Measurements from ENCODE around the gene CATSPERB.

The CATSPERB gene

GRCh38 chr14:91732439-91732838, 553 bp upstream of the CATSPERB start:
- ATAC-seq (ENCODE audit: insufficient read depth, low read depth) (no peak), DNase-seq (no peak)
- Histone ChIP-seq H3K9ac (ENCODE audit: low read depth, low read length) (no peak overlapping the region), H3K27me3 (ENCODE audit: insufficient read depth, low read length, poor library complexity) (no peaks in the 10 kb centered on the region), H3K36me3 (ENCODE audit: insufficient read depth, low read length) (no peaks in the 10 kb centered on the region), H3K4me1 (ENCODE audit: insufficient read depth, low read length) (peaks cover 8% of the 10 kb centered on the region; the same call in 1 of the 2 replicates), H3K9me3 (ENCODE audit: insufficient read depth, low read length, severe bottlenecking) (no peaks in the 10 kb centered on the region), H4K20me1 (ENCODE audit: insufficient read depth, low read length) (no peaks in the 10 kb centered on the region), H3K79me2 (ENCODE audit: insufficient read depth, low read length) (no peaks in the 10 kb centered on the region), H2AFZ (ENCODE audit: low read depth, low read length) (no peak overlapping the region), H3K4me3 (ENCODE audit: low read depth in 1 of 2, low read length in 2 of 2) (no peak overlapping the region), H3K4me2 (ENCODE audit: insufficient read depth, low read length) (no peak overlapping the region), H3K27ac (ENCODE audit: low read length) (no peak overlapping the region)
- TF ChIP-seq CTCF (IDR thresholded peaks at IDR 0.05; ENCODE audit: borderline replicate concordance, extremely low read depth, low read length, poor library complexity, severe bottlenecking) (no peak), EZH2 (IDR thresholded peaks at IDR 0.05; ENCODE audit: borderline replicate concordance, low read depth, low read length, severe bottlenecking) (no peak)

- no peak overlapping the region for H2AFZ ChIP-seq (ENCODE audit: low read depth, low read length)
- H3K27ac ChIP-seq (ENCODE audit: low read length), result no peak overlapping the region
- H3K4me2 ChIP-seq (ENCODE audit: insufficient read depth, low read length), result no peak overlapping the region
- no peaks in the 10 kb centered on the region for H4K20me1 ChIP-seq (ENCODE audit: insufficient read depth, low read length)
- no peak for TF ChIP-seq EZH2 (IDR thresholded peaks at IDR 0.05; ENCODE audit: borderline replicate concordance, low read depth, low read length, severe bottlenecking)
- no peak for TF ChIP-seq CTCF (IDR thresholded peaks at IDR 0.05; ENCODE audit: borderline replicate concordance, extremely low read depth, low read length, poor library complexity, severe bottlenecking)
- no peak overlapping the region for H3K9ac ChIP-seq (ENCODE audit: low read depth, low read length)
- ATAC-seq (ENCODE audit: insufficient read depth, low read depth) (no peak), DNase-seq (no peak)
- no peaks in the 10 kb centered on the region for H3K27me3 ChIP-seq (ENCODE audit: insufficient read depth, low read length, poor library complexity)
- no peaks in the 10 kb centered on the region for H3K36me3 ChIP-seq (ENCODE audit: insufficient read depth, low read length)
- H3K4me1 ChIP-seq (ENCODE audit: insufficient read depth, low read length), result peaks cover 8% of the 10 kb centered on the region; the same call in 1 of the 2 replicates
- H3K4me3 ChIP-seq (ENCODE audit: low read depth in 1 of 2, low read length in 2 of 2), result no peak overlapping the region
- no peaks in the 10 kb centered on the region for H3K9me3 ChIP-seq (ENCODE audit: insufficient read depth, low read length, severe bottlenecking)
- no peaks in the 10 kb centered on the region for H3K79me2 ChIP-seq (ENCODE audit: insufficient read depth, low read length)
Measured at GRCh38 chr14:91731018-91731417, 868 bp downstream of the CATSPERB start.

- DNase-seq, result no peak
- Histone ChIP-seq H3K9me3 (ENCODE audit: insufficient read depth, low read length, severe bottlenecking) (no peaks in the 10 kb centered on the region), H3K79me2 (ENCODE audit: insufficient read depth, low read length) (no peaks in the 10 kb centered on the region), H3K9ac (ENCODE audit: low read depth, low read length) (no peak overlapping the region), H3K27me3 (ENCODE audit: insufficient read depth, low read length, poor library complexity) (no peaks in the 10 kb centered on the region), H3K4me2 (ENCODE audit: insufficient read depth, low read length) (no peak overlapping the region), H3K4me1 (ENCODE audit: insufficient read depth, low read length) (peaks cover 8% of the 10 kb centered on the region; the same call in 1 of the 2 replicates), H3K27ac (ENCODE audit: low read length) (no peak overlapping the region), H3K36me3 (ENCODE audit: insufficient read depth, low read length) (no peaks in the 10 kb centered on the region), H2AFZ (ENCODE audit: low read depth, low read length) (no peak overlapping the region; the same call in 1 of the 2 replicates), H4K20me1 (ENCODE audit: insufficient read depth, low read length) (no peaks in the 10 kb centered on the region), H3K4me3 (ENCODE audit: low read depth in 1 of 2, low read length in 2 of 2) (no peak overlapping the region)
- no peak for TF ChIP-seq EZH2 (IDR thresholded peaks at IDR 0.05; ENCODE audit: borderline replicate concordance, low read depth, low read length, severe bottlenecking)
- TF ChIP-seq CTCF (IDR thresholded peaks at IDR 0.05; ENCODE audit: borderline replicate concordance, extremely low read depth, low read length, poor library complexity, severe bottlenecking), result no peak
- no peak for ATAC-seq (ENCODE audit: insufficient read depth, low read depth)
Measured at GRCh38 chr14:91729756-91730155, 2.1 kb downstream of the CATSPERB start.
